ENCODE data around the gene DDA1. TPM values are rescaled to one million over a fixed set of nuclear protein-coding genes. Genes with fewer than 3 reads are reported as not detected.

Gene DDA1
- total RNA-seq, 1 donor from 2014 or later = 38.7 TPM

- H3K9me3 Mint-ChIP-seq = no peaks in the 10 kb centered on the region
- no peaks in the 10 kb centered on the region for H3K27me3 Mint-ChIP-seq
These were observed 12.5 kb downstream of the DDA1 start for GRCh38 chr19:17321655-17322489.

GRCh38 chr19:17322854-17323253 lies 13.5 kb downstream of the DDA1 start:
- Mint-ChIP-seq H3K27ac (peak overlapping the region; percentile 74), H3K9me3 (no peaks in the 10 kb centered on the region), H3K4me1 (ENCODE audit: unreplicated experiment) (peaks cover 4% of the 10 kb centered on the region), H3K4me3 (no peak overlapping the region), H3K36me3 (peaks cover 3% of the 10 kb centered on the region), H3K27me3 (peaks cover 2% of the 10 kb centered on the region)
- no peak for DNase-seq (ENCODE audit: extremely low spot score, unreplicated experiment)
- TF ChIP-seq CTCF (conservative IDR thresholded peaks at IDR 0.05) = no peak

More at GRCh38 chr19:17321655-17322489, 12.5 kb downstream of the DDA1 start:
- Mint-ChIP-seq H3K36me3 (peaks cover 3% of the 10 kb centered on the region), H3K27ac (peak overlapping the region; percentile 74), H3K4me1 (ENCODE audit: unreplicated experiment) (no peaks in the 10 kb centered on the region), H3K4me3 (no peak overlapping the region)
- DNase-seq (ENCODE audit: extremely low spot score, unreplicated experiment) = no peak
- TF ChIP-seq CTCF (conservative IDR thresholded peaks at IDR 0.05) = no peak

GRCh38 chr19:17323300-17323963 lies 14.1 kb downstream of the DDA1 start:
- Mint-ChIP-seq H3K27ac (no peak overlapping the region), H3K9me3 (no peaks in the 10 kb centered on the region), H3K4me3 (no peak overlapping the region), H3K27me3 (peaks cover 3% of the 10 kb centered on the region), H3K36me3 (peaks cover 3% of the 10 kb centered on the region), H3K4me1 (ENCODE audit: unreplicated experiment) (peaks cover 5% of the 10 kb centered on the region)
- no peak for DNase-seq (ENCODE audit: extremely low spot score, unreplicated experiment)
- TF ChIP-seq CTCF (conservative IDR thresholded peaks at IDR 0.05) = no peak

- H3K9me3 Mint-ChIP-seq = no peaks in the 10 kb centered on the region
- no peak overlapping the region for H3K27ac Mint-ChIP-seq
- DNase-seq (ENCODE audit: extremely low spot score, unreplicated experiment) = no peak
- H3K4me3 Mint-ChIP-seq = no peak overlapping the region
- H3K4me1 Mint-ChIP-seq (ENCODE audit: unreplicated experiment) = peaks cover 5% of the 10 kb centered on the region
- no peak for TF ChIP-seq CTCF (conservative IDR thresholded peaks at IDR 0.05)
- peaks cover 3% of the 10 kb centered on the region for H3K27me3 Mint-ChIP-seq
- peaks cover 3% of the 10 kb centered on the region for H3K36me3 Mint-ChIP-seq
These were observed 14.6 kb downstream of the DDA1 start for GRCh38 chr19:17323964-17324332.

GRCh38 chr19:17324357-17325114 lies 15.2 kb downstream of the DDA1 start:
- Mint-ChIP-seq H3K36me3 (peaks cover 3% of the 10 kb centered on the region), H3K9me3 (no peaks in the 10 kb centered on the region), H3K4me1 (ENCODE audit: unreplicated experiment) (peaks cover 5% of the 10 kb centered on the region), H3K4me3 (no peak overlapping the region), H3K27ac (no peak overlapping the region), H3K27me3 (peaks cover 3% of the 10 kb centered on the region)
- no peak for TF ChIP-seq CTCF (conservative IDR thresholded peaks at IDR 0.05)
- DNase-seq (ENCODE audit: extremely low spot score, unreplicated experiment) = no peak

Data from type B pancreatic cell (in vitro differentiated cells).